Spleen (tissue), 11 donors: ENCODE data around the gene LYZL1. TPM values are rescaled to one million over a fixed set of nuclear protein-coding genes. Genes with fewer than 3 reads are reported as not detected.

Experiments used
- DNase-seq: peaks from one replicate; pipeline ENCODE4 v3.0.0-alpha.2; 2020
- H3K27ac ChIP-seq, 8 donors: fragments of 200-600 bp; sonication (generic) in 7 of 8; 1 replicate in 4 of 8; 2 replicates in 4 of 8; pipeline versions ENCODE4 v1.5.0 to v1.8.0; 2016 to 2021; ENCODE audit warnings: inconsistent platforms in 4 of 8, mild to moderate bottlenecking in 4 of 8, moderate library complexity in 1 of 8
- H3K27me3 ChIP-seq, 7 donors: fragments of 200-600 bp; sonication (generic) in 6 of 7; replicated peaks in 1 of 7; 1 replicate in 4 of 7; 2 replicates in 3 of 7; pipeline versions ENCODE4 v1.5.0 to v1.8.0; 2016 to 2021; ENCODE audit warnings: inconsistent platforms in 3 of 7, mild to moderate bottlenecking in 1 of 7
- H3K36me3 ChIP-seq, 6 donors: fragments of 200-600 bp; sonication (generic) in 5 of 6; 1 replicate in 4 of 6; 2 replicates in 2 of 6; pipeline versions ENCODE4 v1.5.0 to v1.8.0; 2016 to 2021; ENCODE audit warnings: inconsistent platforms in 2 of 6
- H3K4me1 ChIP-seq, 6 donors: fragments of 200-600 bp; sonication (generic) in 5 of 6; 1 replicate in 3 of 6; 2 replicates in 3 of 6; pipeline versions ENCODE4 v1.5.0 to v1.8.0; 2016 to 2021; ENCODE audit warnings: inconsistent platforms in 3 of 6
- H3K4me3 ChIP-seq, 8 donors: fragments of 200-600 bp; sonication (generic) in 7 of 8; 1 replicate in 4 of 8; 2 replicates in 4 of 8; pipeline versions ENCODE4 v1.5.0 to v1.8.0; 2016 to 2021; ENCODE audit warnings: inconsistent platforms in 4 of 8, mild to moderate bottlenecking in 4 of 8, moderate library complexity in 2 of 8
- H3K9me3 ChIP-seq, 8 donors: fragments of 200-600 bp; sonication (generic) in 7 of 8; 1 replicate in 4 of 8; 2 replicates in 4 of 8; pipeline versions ENCODE4 v1.5.0 to v1.8.0; 2016 to 2021; ENCODE audit warnings: inconsistent platforms in 4 of 8
- CTCF ChIP-seq, 11 experiments: fragments of 200-600 bp in 7 of 11; fragments of 450-650 bp in 4 of 11; sonication (generic) in 4 of 11; IDR thresholded peaks in 8 of 11; conservative IDR thresholded peaks in 3 of 11; 1 replicate in 7 of 11; 2 replicates in 4 of 11; pipeline versions ENCODE4 v1.4.0 to v1.8.0; 2016 to 2021; ENCODE audit warnings: antibody characterized with exemption in 11 of 11, inconsistent platforms in 4 of 11, mild to moderate bottlenecking in 1 of 11
- POLR2A ChIP-seq, 3 donors: fragments of 450-650 bp; IDR thresholded peaks; one replicate each; pipeline ENCODE4 v1.5.1; 2017; ENCODE audit warnings: antibody characterized with exemption in 3 of 3, mild to moderate bottlenecking in 1 of 3
- POLR2AphosphoS5 ChIP-seq, 3 donors: sonication (generic); formaldehyde crosslinking; IDR thresholded peaks; one replicate each; pipeline ENCODE4 v1.5.1; 2017; ENCODE audit warnings: antibody characterized with exemption in 3 of 3
- WGBS, 5 donors: extraction: QIAGEN DNeasy Blood & Tissue Kit in 3 of 5; methylation state at CpG; one replicate each; pipeline versions ENCODE4 v1.1.5 to v1.1.7; 2013 to 2018; 5-methylcytosine and 5-hydroxymethylcytosine counted together
- intact Hi-C: fragments of 100-400 bp; cut with DNase I; formaldehyde crosslinking; loops from one replicate; pipeline ENCODE4 v1.15.0; 2023; ENCODE audit warnings: low total_unique reads
- polyA plus RNA-seq, 3 donors: library from polyadenylated mRNA; stranded (reverse); fragments of 200-250 nt; gene quantifications; one replicate each; pipeline ENCODE4 v1.2.1, GENCODE V29; 2013
- total RNA-seq, 7 donors: library from RNA; depleted of rRNA in 3 of 7; stranded (reverse); fragments of >200 nt in 3 of 7; fragmentation: NEBNext Ultra II Directional in 4 of 7; extraction: Animal tissue kit (Norgen Biotek cat#: 25700) in 4 of 7; gene quantifications; one replicate each; pipeline versions ENCODE4 v1.1.0 to v1.2.1, GENCODE V29; 2016 to 2021
- donor health status: healthy with polysubstance abuse.
- donor health status: DM: no; HTN: no; CAD: no; lungs with moderate emphysema.
- donor health status: DM: no; HTN: no; CAD: no.
- donor health status: Bipolar disorder and iron deficiency.
- donor health status: healthy.
- donor health status: DM: no; HTN: no; CAD: no.
- donor health status: DM: yes; HTN: yes; CAD: no.

The LYZL1 gene
- total and polyA plus RNA-seq, 10 donors = not detected

- 62 to 70% (median 66%) methylated on average over 2 of the region's 2 CpGs for WGBS, 5 donors
Measured at GRCh38 chr10:29271877-29272276, 17.0 kb upstream of the LYZL1 start.

GRCh38 chr10:29273478-29273877 lies 15.4 kb upstream of the LYZL1 start:
- Histone ChIP-seq H3K27me3 (no peaks in the 10 kb centered on the region), H3K4me3 (no peak overlapping the region), H3K36me3 (no peaks in the 10 kb centered on the region), H3K4me1 (no peaks in the 10 kb centered on the region), H3K27ac (no peak overlapping the region), H3K9me3 (no peaks in the 10 kb centered on the region)
- 46 to 62% (median 57%) methylated on average over 5 of the region's 5 CpGs for WGBS, 5 donors
- DNase-seq = no peak
- TF ChIP-seq POLR2A (IDR thresholded peaks at IDR 0.05) (no peak), POLR2AphosphoS5 (IDR thresholded peaks at IDR 0.05) (no peak), CTCF (IDR thresholded peaks at IDR 0.05 in 8 of 11, conservative IDR thresholded peaks at IDR 0.05 in 3 of 11) (no peak)
- intact Hi-C loops = no loop called here

More at GRCh38 chr10:29271877-29272276, 17.0 kb upstream of the LYZL1 start:
- no peaks in the 10 kb centered on the region for H3K36me3 ChIP-seq
- no peaks in the 10 kb centered on the region for H3K4me1 ChIP-seq
- no peaks in the 10 kb centered on the region for H3K27me3 ChIP-seq
- TF ChIP-seq POLR2AphosphoS5 (IDR thresholded peaks at IDR 0.05) (no peak), POLR2A (IDR thresholded peaks at IDR 0.05) (no peak), CTCF (IDR thresholded peaks at IDR 0.05 in 8 of 11, conservative IDR thresholded peaks at IDR 0.05 in 3 of 11) (no peak)
- intact Hi-C loops = no loop called here
- no peak for DNase-seq
- no peak overlapping the region for H3K4me3 ChIP-seq
- H3K27ac ChIP-seq = no peak overlapping the region
- H3K9me3 ChIP-seq = no peaks in the 10 kb centered on the region

GRCh38 chr10:29276251-29276850 lies 12.5 kb upstream of the LYZL1 start:
- Histone ChIP-seq H3K4me3 (no peak overlapping the region), H3K27me3 (no peaks in the 10 kb centered on the region), H3K9me3 (no peaks in the 10 kb centered on the region), H3K4me1 (no peaks in the 10 kb centered on the region), H3K27ac (no peak overlapping the region), H3K36me3 (no peaks in the 10 kb centered on the region)
- no peak for TF ChIP-seq POLR2A (IDR thresholded peaks at IDR 0.05)
- TF ChIP-seq CTCF (IDR thresholded peaks at IDR 0.05 in 8 of 11, conservative IDR thresholded peaks at IDR 0.05 in 3 of 11) = no peak
- no peak for TF ChIP-seq POLR2AphosphoS5 (IDR thresholded peaks at IDR 0.05)
- intact Hi-C loops = no loop called here
- DNase-seq = no peak
- 83 to 87% (median 86%) methylated on average over 6 of the region's 6 CpGs for WGBS, 5 donors

- no peak for DNase-seq
- intact Hi-C loops = no loop called here
- Histone ChIP-seq H3K27ac (no peak overlapping the region), H3K9me3 (no peaks in the 10 kb centered on the region), H3K27me3 (no peaks in the 10 kb centered on the region), H3K36me3 (no peaks in the 10 kb centered on the region), H3K4me1 (no peaks in the 10 kb centered on the region), H3K4me3 (no peak overlapping the region)
- 86 to 97% (median 92%) methylated on average over 4 of the region's 4 CpGs for WGBS, 5 donors
- no peak for TF ChIP-seq POLR2AphosphoS5 (IDR thresholded peaks at IDR 0.05)
- TF ChIP-seq CTCF (IDR thresholded peaks at IDR 0.05 in 8 of 11, conservative IDR thresholded peaks at IDR 0.05 in 3 of 11) = no peak
- TF ChIP-seq POLR2A (IDR thresholded peaks at IDR 0.05) = no peak
Measured at GRCh38 chr10:29277296-29277695, 11.6 kb upstream of the LYZL1 start.
